ENCODE results near the gene CA10.

CA10 gene

GRCh38 chr17:51765282-51766135, 393.0 kb downstream of the CA10 start:
- no peak for DNase-seq (ENCODE audit: low read depth)

- DNase-seq (ENCODE audit: low read depth), result no peak
Observed at GRCh38 chr17:51764387-51764971, 394.0 kb downstream of the CA10 start.

- no peak for DNase-seq (ENCODE audit: low read depth)
Observed at GRCh38 chr17:51763058-51763457, 395.5 kb downstream of the CA10 start.

GRCh38 chr17:51761105-51761504, 397.4 kb downstream of the CA10 start:
- DNase-seq (ENCODE audit: low read depth), result no peak

- DNase-seq (ENCODE audit: low read depth), result no peak
Observed at GRCh38 chr17:51759260-51759659, 399.3 kb downstream of the CA10 start.

- no peak for DNase-seq (ENCODE audit: low read depth)
Observed at GRCh38 chr17:51751072-51751471, 407.4 kb downstream of the CA10 start.

- no peak for DNase-seq (ENCODE audit: low read depth)
Observed at GRCh38 chr17:51748749-51749604, 409.5 kb downstream of the CA10 start.

GRCh38 chr17:51746421-51746820, 412.1 kb downstream of the CA10 start:
- DNase-seq (ENCODE audit: low read depth), result no peak

- no peak for DNase-seq (ENCODE audit: low read depth)
Observed at GRCh38 chr17:51745993-51746392, 412.5 kb downstream of the CA10 start.

GRCh38 chr17:51743477-51743876, 415.0 kb downstream of the CA10 start:
- no peak for DNase-seq (ENCODE audit: low read depth)

GRCh38 chr17:51742571-51742970, 415.9 kb downstream of the CA10 start:
- DNase-seq (ENCODE audit: low read depth), result no peak

- no peak for DNase-seq (ENCODE audit: low read depth)
Observed at GRCh38 chr17:51741458-51741857, 417.1 kb downstream of the CA10 start.

- DNase-seq (ENCODE audit: low read depth), result no peak
Observed at GRCh38 chr17:51740531-51740930, 418.0 kb downstream of the CA10 start.

- DNase-seq (ENCODE audit: low read depth), result no peak
Observed at GRCh38 chr17:51739245-51739886, 419.1 kb downstream of the CA10 start.

- DNase-seq (ENCODE audit: low read depth), result no peak
Observed at GRCh38 chr17:51736356-51736755, 422.2 kb downstream of the CA10 start.

- DNase-seq (ENCODE audit: low read depth), result no peak
Observed at GRCh38 chr17:51734976-51735375, 423.5 kb downstream of the CA10 start.

GRCh38 chr17:51734462-51734861, 424.1 kb downstream of the CA10 start:
- no peak for DNase-seq (ENCODE audit: low read depth)

GRCh38 chr17:51733166-51733565, 425.3 kb downstream of the CA10 start:
- no peak for DNase-seq (ENCODE audit: low read depth)

GRCh38 chr17:51731941-51732722, 426.4 kb downstream of the CA10 start:
- no peak for DNase-seq (ENCODE audit: low read depth)

- DNase-seq (ENCODE audit: low read depth), result no peak
Observed at GRCh38 chr17:51730303-51731050, 428.0 kb downstream of the CA10 start.

- DNase-seq (ENCODE audit: low read depth), result no peak
Observed at GRCh38 chr17:51725185-51725584, 433.3 kb downstream of the CA10 start.

All from activated gamma-delta T cell treated with anti-CD3 and anti-CD28 coated beads, Interleukin-2, amount 50 U/mL, for 16 hours (primary cell).